HG03457 (cell line): Measurements from ENCODE around the gene CPED1.
"Not testable (repeated sequence)": the region's sequence is repeated elsewhere in the genome, so short reads cannot be mapped to it uniquely, and the experiment has no call there.

Source experiments
- ATAC-seq: cut with Tn5 transposase; IDR thresholded peaks from one replicate; pipeline ENCODE4 v1.9.1; 2021; ENCODE audit warnings: moderate number of reproducible peaks; ENCODE audit not compliant: unreplicated experiment

The CPED1 gene

GRCh38 chr7:121276313-121276712 lies 287.8 kb downstream of the CPED1 start:
- ATAC-seq = no peak

DNA sequence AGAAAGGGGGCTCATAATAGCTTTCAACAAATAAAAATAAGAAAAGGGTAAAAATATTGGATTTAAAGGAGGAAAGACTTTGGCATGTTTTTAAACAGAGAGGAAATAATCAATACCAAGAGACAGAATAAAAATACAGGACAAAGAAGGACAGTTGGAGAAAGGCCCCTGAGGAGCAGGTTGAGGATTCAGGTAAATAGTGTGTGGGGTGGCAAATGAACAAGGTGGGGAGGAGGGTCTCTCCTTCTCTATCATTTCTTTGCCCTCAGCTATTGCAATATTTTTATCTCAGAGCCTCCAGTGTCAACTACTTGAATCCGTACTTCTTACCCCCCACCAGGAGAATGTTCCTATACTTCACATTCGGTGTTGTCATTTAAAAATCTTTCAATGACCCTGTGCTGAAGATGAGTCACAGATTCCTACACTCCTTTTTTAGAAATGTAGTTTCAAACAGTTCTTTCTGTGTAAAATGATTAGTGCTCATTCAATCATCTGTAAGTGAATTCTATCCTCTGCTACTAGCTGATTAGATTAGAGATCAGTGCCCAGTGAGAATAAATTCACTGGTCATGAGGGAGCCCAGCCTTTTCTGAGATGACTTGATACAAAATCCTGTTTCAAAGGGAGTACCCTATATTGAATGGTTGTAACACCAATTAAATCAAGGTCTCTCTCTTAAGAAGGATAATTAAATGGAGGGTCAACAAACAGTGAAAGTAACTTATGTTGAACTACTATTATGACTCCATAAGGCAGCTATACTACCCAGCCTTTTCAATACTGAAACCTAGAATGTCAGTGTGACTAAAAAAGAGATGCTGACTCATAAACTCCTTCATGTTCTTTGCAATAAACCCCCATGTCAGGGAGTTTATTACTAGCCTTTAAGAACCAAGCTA lies 289.9 kb downstream of the CPED1 start:
- peak; percentile 99 for ATAC-seq

GRCh38 chr7:121279060-121279620 lies 290.6 kb downstream of the CPED1 start:
- no peak for ATAC-seq

GRCh38 chr7:121279822-121280221 lies 291.3 kb downstream of the CPED1 start:
- ATAC-seq = no peak

DNA sequence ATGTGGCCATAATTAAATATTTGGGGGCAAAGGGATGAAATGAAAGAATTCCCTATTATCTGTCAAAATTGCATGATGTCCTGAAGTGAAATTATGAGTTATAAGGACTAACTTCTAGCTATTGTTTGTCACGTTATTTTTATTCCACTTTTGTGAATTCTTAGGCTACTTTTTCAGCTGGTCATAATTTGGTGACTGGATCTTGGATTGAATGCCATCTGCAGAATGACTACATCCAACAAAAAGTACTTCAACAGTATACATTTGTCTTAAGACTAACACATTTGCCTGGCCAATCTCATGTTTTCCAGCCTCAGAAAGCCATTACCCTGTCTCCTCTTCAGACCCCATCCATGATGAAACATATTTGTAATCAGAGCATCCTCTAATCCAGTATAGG lies 292.1 kb downstream of the CPED1 start:
- ATAC-seq = no peak

DNA sequence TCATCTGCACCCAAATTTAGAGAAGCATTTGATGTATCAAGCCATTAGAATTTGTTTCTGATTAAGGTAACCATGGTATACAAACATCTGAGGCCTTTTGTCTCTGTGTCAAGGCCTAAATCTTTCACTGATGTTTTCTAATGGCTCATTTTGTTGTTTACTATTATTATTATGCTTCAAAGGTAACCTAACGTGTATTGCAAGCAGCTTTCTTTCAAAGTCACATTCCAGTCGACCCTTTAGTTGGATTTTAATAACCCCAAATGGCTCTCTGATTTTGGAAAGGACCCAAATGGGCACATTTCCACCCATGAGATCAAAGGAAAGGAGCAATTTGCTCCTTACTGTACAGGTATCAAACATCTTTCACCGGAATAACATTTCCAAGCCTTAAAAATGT lies 293.6 kb downstream of the CPED1 start:
- no peak for ATAC-seq

GRCh38 chr7:121285066-121285667 lies 296.7 kb downstream of the CPED1 start:
- ATAC-seq = no peak

DNA sequence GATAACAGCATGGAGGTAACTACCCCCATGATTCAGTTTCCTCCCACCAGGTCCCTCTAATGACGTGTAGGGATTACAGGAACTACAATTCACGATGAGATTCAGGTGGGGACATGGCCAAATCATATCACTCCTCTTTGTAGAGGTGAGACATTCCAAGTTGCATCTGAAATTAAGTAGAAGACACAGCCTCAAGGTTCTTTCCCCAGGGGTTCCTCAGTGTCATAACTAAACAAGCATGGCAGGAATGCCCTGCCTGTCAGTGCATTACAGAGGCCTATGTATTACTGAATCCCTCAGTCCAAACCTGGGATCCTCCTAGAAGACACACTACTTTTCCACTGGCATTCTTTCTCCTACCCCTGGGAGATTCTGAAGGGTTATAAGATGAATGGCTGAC lies 297.7 kb downstream of the CPED1 start:
- ATAC-seq = no peak

DNA sequence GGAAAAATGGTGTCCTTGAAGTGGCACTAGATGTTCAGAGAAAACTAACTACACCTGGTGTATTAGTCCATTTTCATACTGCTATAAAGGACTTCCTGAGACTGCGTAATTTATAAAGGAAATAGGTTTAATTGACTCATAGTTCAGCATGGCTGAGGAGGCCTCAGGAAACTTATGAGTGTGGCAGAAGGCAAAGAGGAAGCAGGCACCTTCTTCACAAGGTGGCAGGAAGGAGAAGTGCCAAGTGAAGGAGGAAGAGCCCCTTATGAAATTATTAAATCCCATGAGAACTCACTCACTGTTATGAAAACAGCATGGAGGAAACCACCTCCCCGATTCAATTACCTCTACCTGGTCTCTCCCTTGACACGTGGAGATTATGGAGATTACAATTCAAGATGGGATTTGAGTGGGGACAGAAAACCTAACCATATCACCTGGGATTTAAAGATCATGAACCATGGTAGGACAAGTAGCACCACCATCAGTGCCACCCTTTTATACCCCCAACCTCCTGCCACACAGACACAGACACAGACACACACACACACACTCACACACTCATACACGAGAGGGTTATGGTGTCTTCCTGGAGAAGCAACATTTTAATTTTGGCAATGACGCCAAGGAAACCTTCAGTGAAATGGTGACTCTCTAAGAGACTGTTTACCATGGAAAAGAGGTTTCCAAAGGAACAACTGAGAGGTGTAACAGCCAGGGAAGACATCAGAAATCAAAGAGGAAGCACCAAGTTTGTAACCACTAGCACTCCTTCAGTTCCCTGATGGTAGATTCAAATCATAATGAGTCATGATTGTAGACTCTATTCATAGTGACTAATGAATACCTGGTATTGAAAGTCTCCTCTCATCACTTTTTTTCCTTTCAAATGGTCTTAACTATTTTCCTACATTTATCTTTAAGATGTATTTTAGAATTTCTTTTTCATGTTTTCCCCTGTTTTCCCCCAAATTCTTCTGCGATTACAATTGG lies 298.5 kb downstream of the CPED1 start:
- ATAC-seq = no peak

DNA sequence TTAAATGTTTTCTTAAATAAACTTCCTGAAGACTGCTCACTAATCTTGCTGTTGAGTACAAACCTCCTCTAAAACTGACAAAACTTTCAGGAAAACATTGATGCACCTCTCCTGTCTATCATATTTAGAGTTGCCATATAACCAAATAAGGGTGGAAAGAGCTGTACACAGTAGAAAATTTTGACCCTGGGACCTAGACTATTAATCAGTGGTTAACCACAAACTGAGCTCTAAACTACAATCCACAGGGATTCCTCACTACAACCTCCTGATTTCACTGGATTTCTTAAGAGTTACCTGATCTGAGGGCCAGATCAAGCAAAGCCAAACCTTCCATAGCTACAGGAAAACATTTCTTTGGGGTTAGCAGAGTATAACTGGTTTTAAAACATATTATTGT lies 300.4 kb downstream of the CPED1 start:
- no peak for ATAC-seq

DNA sequence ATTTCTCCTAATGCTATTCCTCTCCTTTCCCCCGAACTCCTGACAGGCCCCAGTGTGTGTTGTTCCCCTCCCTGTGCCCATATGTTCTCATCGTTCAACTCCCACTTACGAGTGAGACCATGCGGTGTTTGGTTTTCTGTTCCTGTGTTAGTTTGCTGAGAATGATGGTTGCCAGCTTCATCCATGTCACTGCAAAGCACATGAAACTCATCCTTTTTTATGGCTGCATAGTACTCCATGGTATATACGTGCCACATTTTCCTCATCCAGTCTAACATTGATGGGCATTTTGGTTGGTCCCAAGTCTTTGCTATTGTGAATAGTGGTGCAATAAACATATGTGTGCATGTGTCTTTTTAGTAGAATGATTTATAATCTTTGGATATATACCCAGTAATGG lies 301.4 kb downstream of the CPED1 start:
- not testable (repeated sequence) for ATAC-seq

DNA sequence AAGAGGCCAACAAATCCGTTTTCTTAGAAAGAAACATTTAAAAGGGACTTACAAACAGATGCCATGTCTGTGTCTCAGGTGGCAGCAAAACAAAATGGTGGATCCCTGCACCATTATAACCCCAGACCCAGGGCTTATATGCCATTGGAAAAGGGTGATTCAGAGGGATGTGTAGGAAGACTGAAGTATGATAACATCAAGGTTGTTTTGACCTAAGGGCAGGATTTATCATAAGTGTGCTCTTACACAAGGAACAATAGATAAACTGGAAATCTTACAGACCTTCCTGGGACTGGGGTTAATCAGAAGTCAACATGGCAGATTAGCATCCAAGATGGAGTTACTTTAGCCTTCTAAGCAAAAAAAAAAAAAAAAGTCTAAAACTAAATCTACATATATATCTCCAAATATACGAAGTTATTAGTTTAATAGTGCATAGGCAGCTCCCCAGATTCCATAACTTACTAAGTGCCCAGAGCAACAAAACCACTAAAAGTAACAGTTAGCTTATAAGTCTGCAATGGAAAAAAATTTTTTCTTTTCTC lies 306.0 kb downstream of the CPED1 start:
- ATAC-seq = no peak

DNA sequence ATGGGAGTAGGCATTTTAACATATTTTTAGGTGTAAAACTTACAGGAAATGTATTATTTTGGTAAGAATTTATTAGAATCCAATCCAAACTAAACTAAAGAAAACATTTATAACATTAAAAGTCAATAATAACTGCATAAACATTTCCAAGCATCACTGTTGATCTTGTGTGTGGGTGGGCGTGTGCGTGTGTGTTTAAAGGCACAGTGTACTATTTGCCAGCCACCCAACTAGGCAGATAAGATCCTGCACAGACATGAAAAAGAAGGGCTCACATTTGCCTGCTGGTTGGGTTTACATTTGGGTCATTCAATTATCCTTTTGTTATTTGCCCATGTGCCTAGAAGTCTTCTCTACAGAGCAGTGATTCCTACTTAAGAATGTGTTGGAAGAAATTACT lies 309.3 kb downstream of the CPED1 start:
- no peak for ATAC-seq

GRCh38 chr7:121298831-121299239 lies 310.3 kb downstream of the CPED1 start:
- ATAC-seq = no peak

GRCh38 chr7:121300685-121301420 lies 312.3 kb downstream of the CPED1 start:
- no peak for ATAC-seq

DNA sequence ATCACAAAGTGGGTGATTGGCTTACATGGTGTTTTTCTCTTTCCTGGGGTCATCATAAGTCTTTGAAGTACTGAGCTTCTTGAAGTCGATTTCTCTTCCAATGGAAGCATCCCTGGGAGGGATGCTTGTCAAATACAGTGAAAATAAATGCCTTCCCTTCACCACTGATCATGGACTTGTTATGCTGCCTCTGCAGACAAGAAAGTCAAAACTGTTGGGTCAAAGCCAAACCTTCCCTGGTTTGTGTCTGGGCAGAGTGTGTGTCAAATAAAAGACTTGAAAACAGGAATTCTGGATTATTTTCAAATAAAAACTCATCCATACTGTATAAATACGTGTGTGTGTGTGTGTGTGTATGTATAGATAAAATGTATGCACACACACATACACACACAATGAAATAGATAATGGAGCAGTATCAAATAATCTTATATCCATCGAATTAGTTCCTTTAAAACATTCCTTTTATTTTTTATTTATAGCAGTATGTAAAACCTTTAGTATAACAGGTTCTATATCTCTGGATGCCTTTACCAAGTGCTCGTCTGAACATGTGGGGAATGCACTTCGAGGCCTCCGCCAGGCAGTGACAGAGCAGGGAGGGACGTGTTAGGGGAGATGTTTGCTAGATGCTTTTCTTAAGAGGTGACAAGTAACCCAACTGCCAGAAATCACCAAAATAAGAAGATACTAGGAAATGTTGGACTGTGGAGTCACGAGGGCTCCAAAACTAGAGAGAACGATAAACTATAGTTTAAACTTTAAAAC lies 313.1 kb downstream of the CPED1 start:
- ATAC-seq = no peak

DNA sequence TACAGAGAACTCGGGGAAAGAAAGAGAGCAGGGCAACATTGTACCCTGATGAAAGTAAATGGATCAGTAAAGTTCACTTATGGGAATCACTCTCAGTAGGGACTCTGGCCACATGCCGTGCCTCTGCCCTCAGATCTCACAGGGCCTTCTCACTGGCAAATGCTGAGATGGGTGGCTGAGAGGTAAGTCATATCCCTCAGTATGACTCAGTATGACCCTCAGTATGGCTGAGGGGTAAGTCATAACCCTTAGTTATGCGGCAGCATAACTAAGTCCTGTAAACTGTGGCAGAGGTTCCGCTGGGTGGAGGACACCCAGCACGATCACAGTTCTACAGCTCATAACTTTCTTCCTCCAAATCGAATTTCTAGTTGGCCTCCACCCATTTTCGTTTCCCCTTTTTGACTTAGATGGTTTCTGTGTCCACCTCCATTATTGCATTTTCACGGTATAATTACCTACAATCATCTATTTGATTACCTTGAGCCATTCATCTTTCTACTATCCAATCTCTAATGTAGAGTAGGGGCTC lies 313.8 kb downstream of the CPED1 start:
- peak; percentile 96 for ATAC-seq

DNA sequence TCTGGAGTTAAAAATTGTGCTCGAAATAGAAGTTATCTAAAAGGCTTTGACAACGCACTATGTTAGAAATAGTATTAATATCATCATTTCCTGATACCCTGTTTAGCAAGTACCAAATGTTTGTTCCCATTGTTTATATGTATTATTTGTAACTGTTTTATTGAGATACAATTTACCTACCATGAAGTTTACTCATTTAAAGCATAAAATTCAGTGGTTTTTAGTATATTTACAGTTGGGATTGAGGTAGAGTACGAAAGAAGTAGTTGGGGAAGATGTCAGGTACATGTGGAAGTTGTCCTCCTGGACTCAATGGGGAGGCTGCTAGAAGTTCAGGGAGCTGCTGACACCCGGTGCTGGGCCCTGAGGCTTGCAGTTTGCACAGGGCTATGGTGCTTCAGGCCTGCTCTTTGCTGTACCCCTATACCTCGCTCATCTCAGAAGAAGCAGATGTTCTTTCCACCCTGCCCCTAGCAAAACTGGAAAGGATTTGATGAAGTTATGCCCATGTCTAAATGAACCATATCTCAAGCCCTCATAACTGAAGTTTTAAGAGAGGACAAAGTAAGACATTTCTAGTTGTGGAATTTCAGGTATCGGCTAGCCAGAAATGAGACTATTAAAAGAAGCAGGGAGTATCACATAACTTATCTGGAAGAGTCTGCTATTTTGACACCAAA lies 315.1 kb downstream of the CPED1 start:
- no peak for ATAC-seq
